HepG2 (cell line): ENCODE results near the gene ADAMTS17. TPM values are rescaled to one million over a fixed set of nuclear protein-coding genes. Genes with fewer than 3 reads are reported as not detected.

Experiments used
- ATAC-seq: fragments of 200-7000 bp; cut with Tn5 transposase; 3 replicates; pipeline ENCODE4 v1.9.1; 2020; ENCODE audit warnings: mild to moderate bottlenecking, moderate library complexity
- BruUV-seq: library from RNA; stranded (reverse); fragments of 400-500 nt; replicated peaks from 2 replicates; lab custom pipeline; 2021; lab: Mats Ljungman, UMichigan
- CTCF ChIA-PET: fragments of 300-600 bp; formaldehyde crosslinking; extraction: SDS; loops from one replicate; lab custom pipeline; 2021; ENCODE audit warnings: low total read pairs, inconsistent platforms, low intra/inter-chr PET ratio; lab: Yijun Ruan, JAX
- POLR2A ChIA-PET: fragments of 350-600 bp; sonication (Branson Sonifier 250); formaldehyde crosslinking; loops from one replicate; lab custom pipeline; 2020; ENCODE audit warnings: antibody characterized with exemption, inconsistent platforms; lab: Yijun Ruan, JAX
- DNase-seq: peaks from one replicate; pipeline ENCODE4 v3.0.0-alpha.2; 2015; ENCODE audit warnings: low spot score
- FAIRE-seq: peaks from 3 replicates; lab custom pipeline; 2011; peaks lifted over from hg19 to GRCh38; lab: Jason Lieb, UNC
- H2AFZ ChIP-seq: one replicate; pipeline ENCODE4 v1.6.1; 2011; ENCODE audit warnings: low read length, inconsistent platforms
- H3K27ac ChIP-seq: fragments of 300-600 bp; 3 replicates; pipeline ENCODE4 v1.8.0; 2011; ENCODE audit warnings: mixed run types, mild to moderate bottlenecking, mixed read lengths, low read length, inconsistent platforms; ENCODE audit not compliant: insufficient read depth; ENCODE audit errors: extremely low read length
- H3K27me3 ChIP-seq, 2 experiments: fragments of 200-600 bp in 1 of 2; 2 replicates in 1 of 2; 3 replicates in 1 of 2; pipeline versions ENCODE4 v1.6.0 to v1.8.0; 2011; ENCODE audit warnings: low read length in 2 of 2, mild to moderate bottlenecking in 2 of 2, moderate library complexity in 2 of 2, inconsistent platforms in 1 of 2; ENCODE audit not compliant: insufficient read depth in 2 of 2, control insufficient read depth in 1 of 2
- H3K36me3 ChIP-seq, 2 experiments: fragments of 200-600 bp in 1 of 2; replicated peaks in 1 of 2; 2 replicates in 1 of 2; 3 replicates in 1 of 2; pipeline versions ENCODE4 v1.5.1 to v1.8.0; 2011; ENCODE audit warnings: low read length in 2 of 2, inconsistent platforms in 1 of 2; ENCODE audit not compliant: insufficient read depth in 2 of 2, control insufficient read depth in 1 of 2
- H3K4me1 ChIP-seq: 2 replicates; pipeline ENCODE4 v1.5.1; 2012; ENCODE audit warnings: low read length, inconsistent platforms; ENCODE audit not compliant: insufficient read depth
- H3K4me2 ChIP-seq: 2 replicates; pipeline ENCODE4 v1.6.0; 2011; ENCODE audit warnings: low read depth, low read length, inconsistent platforms
- H3K4me3 ChIP-seq, 3 experiments: fragments of 200-600 bp in 1 of 3; sonication (generic), shearing (Covaris generic) in 1 of 3; replicated peaks in 1 of 3; 2 replicates each; pipeline ENCODE4 v1.5.1; 2011 to 2016; ENCODE audit warnings: low read length in 3 of 3, inconsistent platforms in 2 of 3, low read depth in 2 of 3, mild to moderate bottlenecking in 2 of 3, control low read depth in 1 of 3, mixed read lengths in 1 of 3; ENCODE audit not compliant: insufficient read depth in 1 of 3
- H3K79me2 ChIP-seq: one replicate; pipeline ENCODE4 v1.6.1; 2011; ENCODE audit warnings: low read length, inconsistent platforms; ENCODE audit not compliant: insufficient read depth
- H3K9ac ChIP-seq: 2 replicates; pipeline ENCODE4 v1.6.0; 2011; ENCODE audit warnings: mild to moderate bottlenecking, low read depth, low read length, inconsistent platforms; ENCODE audit not compliant: insufficient read depth
- H3K9me3 ChIP-seq: 2 replicates; pipeline ENCODE4 v1.5.1; 2012; ENCODE audit warnings: mild to moderate bottlenecking, low read length
- H4K20me1 ChIP-seq: 2 replicates; pipeline ENCODE4 v1.6.0; 2011; ENCODE audit warnings: inconsistent platforms, mild to moderate bottlenecking, low read length, moderate library complexity; ENCODE audit not compliant: insufficient read depth
- NR2F1 ChIP-seq, 2 experiments: fragments of 450-650 bp in 1 of 2; formaldehyde crosslinking in 1 of 2; IDR thresholded peaks; 2 replicates each; pipeline versions ENCODE4 v1.5.0 to v1.6.1; 2016 to 2020; ENCODE audit warnings: mild to moderate bottlenecking in 1 of 2, missing compliant biosample characterization in 1 of 2, missing genetic modification reagents in 1 of 2, moderate library complexity in 1 of 2
- PHF21A ChIP-seq: sonication (generic); formaldehyde crosslinking; IDR thresholded peaks from 2 replicates; pipeline ENCODE4 v1.5.0; 2020; ENCODE audit warnings: mild to moderate bottlenecking, missing genetic modification reagents
- PHF5A ChIP-seq: IDR thresholded peaks from one replicate; pipeline ENCODE4 v1.6.1; 2018; ENCODE audit warnings: low read depth, missing genetic modification reagents; ENCODE audit not compliant: unreplicated experiment
- ZNF441 ChIP-seq: sonication (generic); formaldehyde crosslinking; IDR thresholded peaks from 2 replicates; pipeline ENCODE4 v1.7.0; 2021; ENCODE audit warnings: missing genetic modification reagents, borderline replicate concordance
- ZNF543 ChIP-seq: sonication (generic); formaldehyde crosslinking; IDR thresholded peaks from 2 replicates; pipeline ENCODE4 v1.4.0; 2020; ENCODE audit warnings: mild to moderate bottlenecking, missing genetic modification reagents
- ZNF761 ChIP-seq: sonication (generic); formaldehyde crosslinking; conservative IDR thresholded peaks from 2 replicates; pipeline ENCODE4 v1.4.0; 2020; ENCODE audit warnings: mild to moderate bottlenecking, missing genetic modification reagents
- ZNF780A ChIP-seq: sonication (generic); formaldehyde crosslinking; IDR thresholded peaks from 2 replicates; pipeline ENCODE4 v1.8.0; 2022; ENCODE audit warnings: mild to moderate bottlenecking, missing genetic modification reagents, moderate library complexity
- WGBS: methylation state at CpG from one replicate; pipeline ENCODE4 v1.1.6; 2017; ENCODE audit warnings: low lambda C conversion rate; 5-methylcytosine and 5-hydroxymethylcytosine counted together
- in situ Hi-C: cut with HindIII; loops from 2 replicates; pipeline ENCODE4 v1.10.0; 2017; ENCODE audit warnings: low pct_unique_long_range_greater_than_20kb; ENCODE audit not compliant: extremely low pct_ligation_motif_present
- intact Hi-C: fragments of 100-400 bp; cut with micrococcal nuclease; formaldehyde crosslinking; loops from one replicate; pipeline ENCODE4 v1.10.0; 2022; ENCODE audit not compliant: unreplicated experiment
- polyA plus RNA-seq, 8 experiments: library from polyadenylated mRNA; depleted of rRNA in 3 of 8; stranded (reverse) in 7 of 8; unstranded in 1 of 8; fragments of >200 nt; fragmentation: Illumina TruSeq in 4 of 8; extraction: Trizol in 4 of 8; gene quantifications; 2 replicates each; pipeline versions ENCODE4 v1.2.1 to v1.2.3, GENCODE V29; 2011 to 2016; ENCODE audit warnings: low read depth in 4 of 8, missing spikeins in 1 of 8, mixed read lengths in 1 of 8; ENCODE audit not compliant: insufficient read depth in 1 of 8
- total RNA-seq, 5 experiments: library from RNA; depleted of rRNA; stranded (reverse); fragments of >200 nt; fragmentation: Illumina TruSeq; extraction: Trizol; gene quantifications; 2 replicates each; pipeline ENCODE4 v1.2.3, GENCODE V29; 2016; ENCODE audit warnings: low read depth in 1 of 5
- TF ChIP-seq, protein P1 (sequence below): IDR thresholded peaks from 2 replicates; pipeline ENCODE4 v1.6.1; 2012; ENCODE audit warnings: low read length, improper control_type of control experiment

The ADAMTS17 gene
- total and polyA plus RNA-seq, 2 of the 13 experiments (the other 11 are each of a cell fraction or from before 2014, with no cell fraction given): 0.02 to 0.04 TPM

- Histone ChIP-seq H2AFZ (no peak overlapping the region), H3K9ac (no peak overlapping the region), H3K27me3 (peaks cover 2 to 35% of the 10 kb centered on the region in 2 experiments; a peak in 3 of 5 replicates), H3K4me3 (no peak overlapping the region), H3K4me2 (no peak overlapping the region), H4K20me1 (no peaks in the 10 kb centered on the region), H3K36me3 (no peaks in the 10 kb centered on the region), H3K4me1 (no peaks in the 10 kb centered on the region), H3K79me2 (no peaks in the 10 kb centered on the region), H3K9me3 (no peaks in the 10 kb centered on the region), H3K27ac (no peak overlapping the region)
- intact Hi-C loops: no loop called here
- in situ Hi-C loops: no loop called here
- TF ChIP-seq ZNF441 (CRISPR knock-in tag) (no peak), ZNF543 (CRISPR knock-in tag) (no peak), ZNF780A (CRISPR knock-in tag) (no peak), NR2F1 (CRISPR knock-in tag; IDR thresholded peaks at IDR 0.05) (no peak), PHF5A (CRISPR knock-in tag) (no peak)
- ChIA-PET POLR2A (no interaction called here), CTCF (no interaction called here)
- FAIRE-seq: no peak
- DNase-seq: no peak
- no peak for ATAC-seq
- no TSS peak for BruUV-seq
- 43% methylated on average over 11 of the region's 11 CpGs for WGBS
Observed at GRCh38 chr15:100053474-100054121, 288.2 kb downstream of the ADAMTS17 start.

DNA sequence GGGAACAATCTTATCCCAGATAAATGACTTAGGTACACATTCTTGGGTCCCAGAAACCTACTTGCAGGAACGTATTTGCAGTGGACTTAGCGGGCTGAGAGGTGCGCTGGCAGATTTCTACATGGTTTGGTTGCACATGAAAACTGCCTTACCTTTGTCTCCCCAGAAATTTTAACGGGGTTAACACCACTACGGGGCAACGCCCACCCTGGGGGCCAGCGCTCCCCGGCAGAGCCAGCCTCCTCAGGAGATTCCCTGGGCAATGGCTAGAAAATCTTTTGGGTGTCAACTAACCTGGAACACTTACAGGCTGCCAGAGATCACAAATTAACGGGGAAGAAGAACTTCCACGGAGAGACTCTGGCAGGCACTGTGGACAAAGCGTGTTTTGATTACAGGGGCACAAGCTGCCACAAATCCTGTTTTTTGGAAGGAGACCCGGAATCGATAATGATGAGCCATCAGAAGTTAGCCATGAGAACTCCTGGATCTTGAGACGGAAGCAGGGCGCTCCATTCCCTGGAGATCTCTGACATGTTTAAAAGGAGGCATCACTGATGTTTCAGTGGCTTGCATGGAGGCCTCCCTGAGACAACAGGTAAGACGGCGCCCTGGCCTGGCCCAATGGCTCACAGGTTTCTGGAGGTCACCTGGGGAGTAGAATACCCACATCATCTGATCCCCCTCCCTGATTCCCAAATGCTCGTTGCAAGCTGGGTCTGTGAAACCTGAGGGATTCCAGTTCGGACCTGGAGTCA, 288.9 kb downstream of the ADAMTS17 start:
- Histone ChIP-seq H3K9me3 (no peaks in the 10 kb centered on the region), H2AFZ (no peak overlapping the region), H3K9ac (no peak overlapping the region), H3K27me3 (peaks cover 1 to 28% of the 10 kb centered on the region in 2 experiments; a peak in 3 of 5 replicates), H3K4me1 (no peaks in the 10 kb centered on the region), H3K27ac (no peak overlapping the region), H3K79me2 (no peaks in the 10 kb centered on the region), H3K4me2 (no peak overlapping the region), H3K36me3 (no peaks in the 10 kb centered on the region), H4K20me1 (no peaks in the 10 kb centered on the region), H3K4me3 (no peak overlapping the region)
- WGBS: 58% methylated on average over 10 of the region's 19 CpGs
- intact Hi-C loops: no loop called here
- ChIA-PET POLR2A (no interaction called here), CTCF (no interaction called here)
- FAIRE-seq: no peak
- BruUV-seq: no TSS peak
- TF ChIP-seq PHF21A (CRISPR knock-in tag): no peak
- TF ChIP-seq, protein P1, sequence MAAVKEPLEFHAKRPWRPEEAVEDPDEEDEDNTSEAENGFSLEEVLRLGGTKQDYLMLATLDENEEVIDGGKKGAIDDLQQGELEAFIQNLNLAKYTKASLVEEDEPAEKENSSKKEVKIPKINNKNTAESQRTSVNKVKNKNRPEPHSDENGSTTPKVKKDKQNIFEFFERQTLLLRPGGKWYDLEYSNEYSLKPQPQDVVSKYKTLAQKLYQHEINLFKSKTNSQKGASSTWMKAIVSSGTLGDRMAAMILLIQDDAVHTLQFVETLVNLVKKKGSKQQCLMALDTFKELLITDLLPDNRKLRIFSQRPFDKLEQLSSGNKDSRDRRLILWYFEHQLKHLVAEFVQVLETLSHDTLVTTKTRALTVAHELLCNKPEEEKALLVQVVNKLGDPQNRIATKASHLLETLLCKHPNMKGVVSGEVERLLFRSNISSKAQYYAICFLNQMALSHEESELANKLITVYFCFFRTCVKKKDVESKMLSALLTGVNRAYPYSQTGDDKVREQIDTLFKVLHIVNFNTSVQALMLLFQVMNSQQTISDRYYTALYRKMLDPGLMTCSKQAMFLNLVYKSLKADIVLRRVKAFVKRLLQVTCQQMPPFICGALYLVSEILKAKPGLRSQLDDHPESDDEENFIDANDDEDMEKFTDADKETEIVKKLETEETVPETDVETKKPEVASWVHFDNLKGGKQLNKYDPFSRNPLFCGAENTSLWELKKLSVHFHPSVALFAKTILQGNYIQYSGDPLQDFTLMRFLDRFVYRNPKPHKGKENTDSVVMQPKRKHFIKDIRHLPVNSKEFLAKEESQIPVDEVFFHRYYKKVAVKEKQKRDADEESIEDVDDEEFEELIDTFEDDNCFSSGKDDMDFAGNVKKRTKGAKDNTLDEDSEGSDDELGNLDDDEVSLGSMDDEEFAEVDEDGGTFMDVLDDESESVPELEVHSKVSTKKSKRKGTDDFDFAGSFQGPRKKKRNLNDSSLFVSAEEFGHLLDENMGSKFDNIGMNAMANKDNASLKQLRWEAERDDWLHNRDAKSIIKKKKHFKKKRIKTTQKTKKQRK: no peak
- TF ChIP-seq ZNF761: no peak
- in situ Hi-C loops: no loop called here
- ATAC-seq: no peak
- no peak for DNase-seq
